SK-N-MC (cell line): ENCODE measurements around the gene IGF2R.
"Not testable (repeated sequence)": the region's sequence is repeated elsewhere in the genome, so short reads cannot be mapped to it uniquely, and the experiment has no call there.

Experiments used
- DNase-seq: peaks from one replicate; pipeline ENCODE4 v3.0.0-alpha.2; 2011; ENCODE audit warnings: low read depth, low spot score
- H3K27ac ChIP-seq: fragments of 200-600 bp; sonication (generic); 2 replicates; pipeline ENCODE4 v1.5.1; 2016; ENCODE audit warnings: mixed run types
- H3K36me3 ChIP-seq: fragments of 200-600 bp; sonication (generic); 2 replicates; pipeline ENCODE4 v1.6.1; 2017; ENCODE audit warnings: antibody characterized with exemption, low read length, mixed read lengths; ENCODE audit not compliant: insufficient read depth
- H3K4me3 ChIP-seq: fragments of 200-600 bp; sonication (generic); 2 replicates; pipeline ENCODE4 v1.5.1; 2016
- H3K9ac ChIP-seq: fragments of 200-600 bp; sonication (generic); 2 replicates; pipeline ENCODE4 v1.8.0; 2017; ENCODE audit warnings: mixed run types, mixed read lengths; ENCODE audit not compliant: insufficient read length
- H3K9me3 ChIP-seq: fragments of 200-600 bp; sonication (generic); 2 replicates; pipeline ENCODE4 v1.6.1; 2017; ENCODE audit warnings: low read depth, mild to moderate bottlenecking, antibody characterized with exemption, low read length, moderate library complexity, mixed read lengths
- EZH2 ChIP-seq: fragments of 200-600 bp; sonication (generic); IDR thresholded peaks from one replicate; pipeline ENCODE4 v1.6.1; 2017; ENCODE audit warnings: antibody characterized with exemption
- FOXP2 ChIP-seq: optimal IDR thresholded peaks from 2 replicates; pipeline ENCODE3; 2011; ENCODE audit warnings: mild to moderate bottlenecking, moderate library complexity; ENCODE audit not compliant: insufficient read depth; ENCODE audit errors: extremely low read length, control extremely low read depth
- POLR2AphosphoS5 ChIP-seq: IDR thresholded peaks from 2 replicates; pipeline ENCODE4 v1.6.1; 2012; ENCODE audit warnings: mild to moderate bottlenecking, low read depth, low read length, borderline replicate concordance

The IGF2R gene

DNA sequence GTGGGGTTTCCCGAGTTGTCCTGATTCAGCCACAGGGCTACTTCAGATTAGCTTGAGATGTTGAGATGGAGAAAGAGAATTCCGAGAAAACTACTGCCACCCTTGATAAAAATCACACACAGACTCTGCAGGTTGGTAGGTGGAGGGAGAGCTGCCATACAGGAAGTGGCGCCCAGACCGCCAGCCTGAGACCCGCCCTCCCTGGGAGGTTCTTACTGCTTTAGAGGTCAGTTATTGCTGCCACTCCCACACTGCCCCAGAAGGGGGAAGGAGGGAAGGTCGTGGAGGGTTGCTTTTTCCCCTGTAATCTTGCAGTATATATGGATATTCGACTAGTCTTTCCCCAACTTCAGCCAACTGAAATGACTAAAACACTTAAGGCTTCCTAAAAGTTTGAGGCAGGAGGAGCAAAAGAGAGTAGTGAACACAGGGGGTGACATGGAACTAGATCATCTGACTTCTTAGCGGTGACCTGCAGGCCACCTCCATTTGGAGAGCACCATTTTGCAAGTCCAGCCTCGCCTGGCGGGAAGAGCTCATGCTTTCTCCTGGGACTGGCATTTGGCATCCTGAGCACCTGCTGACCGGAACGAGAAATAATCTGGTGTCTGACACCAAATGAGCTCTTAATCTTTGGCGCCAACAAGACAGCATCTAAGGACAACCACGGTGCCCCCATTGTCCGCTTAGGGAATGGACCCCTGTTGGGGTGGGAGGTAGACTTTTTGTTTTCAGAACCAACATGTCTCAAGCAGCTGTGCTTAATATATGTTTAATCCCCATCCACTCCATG is 117.0 kb downstream of the IGF2R start:
- H3K36me3 ChIP-seq = peaks cover 48% of the 10 kb centered on the region; the same call in 1 of the 2 replicates
- DNase-seq = no peak

DNA sequence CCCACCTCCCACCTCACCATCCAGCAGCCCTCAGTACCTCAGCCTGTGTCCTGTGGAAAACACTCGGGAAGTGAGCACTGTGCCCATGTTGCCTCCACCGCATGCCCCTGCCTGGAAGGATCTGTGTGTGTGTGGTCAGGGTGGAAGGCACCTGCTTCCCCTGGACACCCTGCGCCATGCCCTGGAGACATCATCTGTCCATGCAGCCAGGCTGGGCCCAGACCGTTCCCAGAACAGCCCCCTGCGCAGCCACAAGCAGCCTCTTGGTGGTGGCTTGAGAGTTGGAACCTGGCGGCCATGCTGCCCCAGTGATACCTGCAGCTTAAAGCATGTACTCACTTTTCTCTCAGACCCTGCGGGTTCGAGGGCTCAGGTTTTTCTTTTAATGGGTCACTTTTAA is 117.9 kb downstream of the IGF2R start:
- H3K4me3 ChIP-seq = no peak overlapping the region
- H3K27ac ChIP-seq = no peak overlapping the region

More for the DNA sequence above, 117.0 kb downstream of the IGF2R start:
- TF ChIP-seq POLR2AphosphoS5 = no peak
- no peak for TF ChIP-seq EZH2
- no peak for TF ChIP-seq FOXP2
- Histone ChIP-seq H3K27ac (no peak overlapping the region), H3K9me3 (no peaks in the 10 kb centered on the region), H3K4me3 (no peak overlapping the region), H3K9ac (no peak overlapping the region)

DNA sequence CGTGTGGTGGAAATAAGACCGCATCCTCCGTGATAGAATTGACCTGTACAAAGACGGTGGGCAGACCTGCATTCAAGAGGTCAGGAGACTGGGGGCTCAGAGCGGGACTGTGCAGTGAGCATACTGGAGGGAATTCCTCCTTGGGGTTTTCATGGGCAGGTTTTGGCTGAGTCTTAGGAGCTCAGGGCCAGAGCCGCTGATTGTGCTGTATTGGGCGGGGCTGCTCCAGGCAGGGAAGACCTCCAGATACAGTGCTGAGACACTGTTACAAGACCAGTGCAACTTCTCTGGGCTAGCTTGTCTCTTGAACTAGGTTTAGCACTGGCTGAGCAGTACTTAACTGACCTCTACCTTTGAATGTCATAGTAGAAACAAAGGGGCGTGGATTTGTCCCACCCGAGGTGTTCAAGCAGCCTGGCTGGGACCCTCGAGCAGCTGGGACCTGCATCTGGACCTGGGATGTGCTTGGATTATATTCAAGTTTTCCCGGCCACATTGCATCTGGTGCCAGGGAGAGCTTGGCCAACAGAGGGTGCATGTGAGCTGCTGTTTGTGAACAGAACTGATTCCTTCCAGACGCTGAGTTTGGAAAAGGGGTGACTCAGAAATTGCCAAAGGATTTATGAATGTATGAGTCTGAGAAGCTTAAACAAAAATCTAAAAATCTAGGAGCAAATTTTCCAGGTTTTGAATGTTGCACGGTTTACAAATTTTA is 119.3 kb downstream of the IGF2R start:
- TF ChIP-seq POLR2AphosphoS5 = no peak
- TF ChIP-seq EZH2 = no peak
- peaks cover 55% of the 10 kb centered on the region; the same call in 1 of the 2 replicates for H3K36me3 ChIP-seq
- no peak overlapping the region for H3K4me3 ChIP-seq
- DNase-seq = no peak
- no peaks in the 10 kb centered on the region for H3K9me3 ChIP-seq
- H3K9ac ChIP-seq = no peak overlapping the region
- no peak overlapping the region for H3K27ac ChIP-seq

More for the DNA sequence above, 117.9 kb downstream of the IGF2R start:
- peaks cover 51% of the 10 kb centered on the region; the same call in 1 of the 2 replicates for H3K36me3 ChIP-seq
- no peak for DNase-seq
- no peak for TF ChIP-seq POLR2AphosphoS5
- no peak for TF ChIP-seq EZH2
- TF ChIP-seq FOXP2 = no peak
- no peak overlapping the region for H3K9ac ChIP-seq
- no peaks in the 10 kb centered on the region for H3K9me3 ChIP-seq

DNA sequence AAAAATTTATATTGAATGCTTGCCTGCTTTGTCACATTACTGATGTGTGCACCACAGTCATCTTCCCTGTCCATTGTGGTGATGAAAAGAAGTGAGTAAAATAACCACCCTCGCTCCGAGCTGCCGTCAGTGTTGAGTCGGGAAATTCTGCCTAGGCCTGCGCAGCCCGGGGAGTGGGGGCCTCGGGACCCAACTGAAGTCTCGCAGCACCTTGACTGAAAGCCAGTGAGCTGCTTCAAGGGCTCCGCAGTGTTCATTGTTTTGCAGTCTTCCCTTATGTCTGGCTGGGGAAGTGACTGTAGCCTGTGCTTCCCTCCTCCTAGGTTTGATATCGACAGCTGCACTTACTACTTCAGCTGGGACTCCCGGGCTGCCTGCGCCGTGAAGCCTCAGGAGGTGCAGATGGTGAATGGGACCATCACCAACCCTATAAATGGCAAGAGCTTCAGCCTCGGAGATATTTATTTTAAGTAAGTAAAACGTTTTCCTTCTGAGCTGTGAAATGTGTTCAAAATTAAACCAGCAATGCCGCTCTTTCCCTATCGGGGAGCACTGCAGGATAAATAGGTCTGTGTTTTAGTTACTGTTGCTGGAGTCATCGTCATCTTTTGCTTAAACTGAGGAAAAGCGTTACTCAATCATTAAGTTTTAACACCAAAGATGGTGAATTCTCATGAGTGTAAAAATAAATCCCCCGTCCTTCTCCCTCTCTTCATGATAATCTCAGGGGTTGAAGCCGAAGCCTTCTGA is 120.1 kb downstream of the IGF2R start:
- Histone ChIP-seq H3K9ac (no peak overlapping the region), H3K27ac (no peak overlapping the region), H3K36me3 (peaks cover 59% of the 10 kb centered on the region)

DNA sequence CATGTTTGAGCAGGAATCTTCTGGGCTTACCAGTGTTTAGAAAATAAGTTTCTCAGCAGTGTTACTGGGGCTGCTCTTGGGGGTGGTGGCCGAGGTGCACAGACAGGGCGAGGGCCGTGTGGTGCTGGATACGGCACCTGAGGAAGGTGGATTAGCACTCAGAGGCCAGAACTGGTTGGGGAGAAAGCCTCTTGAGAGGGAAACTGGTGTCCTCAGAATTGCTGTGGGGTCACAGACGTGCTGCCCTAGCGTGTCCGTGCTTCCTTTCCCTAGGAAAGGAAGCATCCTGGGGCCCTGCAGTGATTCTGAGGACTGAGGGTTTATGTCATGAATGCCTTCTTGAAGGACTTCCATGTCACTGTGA is 120.6 kb downstream of the IGF2R start:
- Histone ChIP-seq H3K9me3 (no peaks in the 10 kb centered on the region), H3K36me3 (peaks cover 57% of the 10 kb centered on the region), H3K9ac (no peak overlapping the region), H3K27ac (no peak overlapping the region), H3K4me3 (no peak overlapping the region)
- DNase-seq = no peak
- TF ChIP-seq EZH2 = no peak
- TF ChIP-seq POLR2AphosphoS5 = no peak
- no peak for TF ChIP-seq FOXP2

More for the DNA sequence above, 120.1 kb downstream of the IGF2R start:
- no peak for TF ChIP-seq EZH2
- TF ChIP-seq FOXP2 = no peak
- no peak for TF ChIP-seq POLR2AphosphoS5
- DNase-seq = no peak
- Histone ChIP-seq H3K4me3 (no peak overlapping the region), H3K9me3 (no peaks in the 10 kb centered on the region)

DNA sequence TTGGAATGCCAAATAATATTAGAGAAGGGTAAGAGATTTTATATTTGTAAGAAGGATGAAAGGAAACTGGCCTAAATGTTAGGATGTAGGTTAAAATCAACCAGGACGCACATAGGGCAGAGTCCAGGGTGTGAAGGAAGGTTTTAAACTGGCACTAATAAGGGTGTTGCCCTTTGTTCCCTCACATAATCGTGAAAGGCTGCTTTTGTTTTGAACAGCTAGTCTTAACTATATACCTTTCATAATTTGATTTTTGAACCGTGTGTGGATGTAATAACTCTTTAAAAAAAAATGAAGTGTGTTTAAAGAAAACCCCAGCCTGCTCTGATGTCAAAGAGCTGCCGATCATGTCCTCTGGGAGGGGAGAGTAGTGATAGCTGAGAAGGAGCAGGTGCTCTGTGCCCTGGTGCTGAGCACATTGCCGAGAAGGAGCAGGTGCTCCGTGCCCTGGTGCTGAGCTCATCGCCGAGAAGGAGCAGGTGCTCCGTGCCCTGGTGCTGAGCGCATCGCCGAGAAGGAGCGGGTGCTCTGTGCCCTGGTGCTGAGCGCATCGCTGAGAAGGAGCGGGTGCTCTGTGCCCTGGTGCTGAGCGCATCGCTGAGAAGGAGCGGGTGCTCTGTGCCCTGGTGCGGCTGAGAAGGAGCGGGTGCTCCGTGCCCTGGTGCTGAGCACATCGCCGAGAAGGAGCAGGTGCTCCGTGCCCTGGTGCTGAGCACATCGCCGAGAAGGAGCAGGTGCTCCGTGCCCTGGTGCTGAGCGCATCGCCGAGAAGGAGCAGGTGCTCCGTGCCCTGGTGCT is 121.8 kb downstream of the IGF2R start:
- H3K4me3 ChIP-seq, DNase-seq, H3K9ac ChIP-seq, H3K27ac ChIP-seq, H3K9me3 ChIP-seq: not testable (repeated sequence)
- peaks cover 48% of the 10 kb centered on the region for H3K36me3 ChIP-seq

DNA sequence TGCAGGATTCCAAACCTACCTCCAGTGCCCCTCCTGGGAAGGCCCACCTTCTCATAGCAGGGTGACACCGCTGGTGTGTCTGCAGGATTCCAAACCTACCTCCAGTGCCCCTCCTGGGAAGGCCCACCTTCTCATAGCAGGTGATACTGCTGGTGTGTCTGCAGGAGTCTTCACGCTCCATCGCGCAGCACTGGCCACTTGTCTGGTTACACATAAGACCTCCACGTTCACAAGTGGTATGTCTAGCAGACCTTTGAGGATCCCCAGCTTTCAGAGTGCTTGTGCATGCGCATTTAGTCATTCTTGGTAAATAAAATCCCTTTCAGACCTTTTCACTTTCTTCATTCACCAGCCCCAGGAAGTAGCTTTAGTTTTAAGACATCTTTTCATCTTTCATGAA is 123.3 kb downstream of the IGF2R start:
- H3K36me3 ChIP-seq = peaks cover 51% of the 10 kb centered on the region
- not testable (repeated sequence) for H3K9ac ChIP-seq, H3K9me3 ChIP-seq, H3K27ac ChIP-seq, DNase-seq, H3K4me3 ChIP-seq

DNA sequence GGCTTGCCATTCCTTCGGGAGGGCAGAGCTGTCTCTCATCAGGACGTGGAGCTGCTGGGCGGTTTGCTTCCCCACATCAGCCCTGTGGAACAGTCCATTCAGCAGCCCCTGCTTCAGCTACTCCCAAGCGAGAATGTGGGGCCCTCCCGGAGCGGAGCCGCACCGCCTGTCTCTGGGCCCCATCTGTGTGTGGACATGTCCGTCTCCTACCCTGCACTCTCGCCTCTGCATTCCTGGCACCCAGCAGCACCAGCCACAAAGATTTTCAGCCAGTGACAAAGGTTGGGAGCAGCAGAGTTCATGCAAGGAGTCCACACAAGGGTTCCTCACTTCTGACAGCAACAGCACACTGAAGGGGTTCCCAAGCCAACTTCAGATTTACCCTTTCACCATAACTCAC is 123.7 kb downstream of the IGF2R start:
- TF ChIP-seq EZH2 (no peak), POLR2AphosphoS5 (no peak), FOXP2 (no peak)
- DNase-seq = no peak
- H3K9me3 ChIP-seq = no peaks in the 10 kb centered on the region

More for the DNA sequence above, 123.7 kb downstream of the IGF2R start:
- Histone ChIP-seq H3K36me3 (peaks cover 51% of the 10 kb centered on the region), H3K4me3 (no peak overlapping the region), H3K9ac (no peak overlapping the region), H3K27ac (no peak overlapping the region)
